Ammon's horn (tissue), 1 donor: ENCODE results near the gene ROR1.
"Not testable (repeated sequence)": the region's sequence is repeated elsewhere in the genome, so short reads cannot be mapped to it uniquely, and the experiment has no call there.

Source experiments
- DNase-seq: peaks from one replicate; pipeline ENCODE4 v3.0.0-alpha.2; 2016; ENCODE audit warnings: low spot score

Gene ROR1

DNA sequence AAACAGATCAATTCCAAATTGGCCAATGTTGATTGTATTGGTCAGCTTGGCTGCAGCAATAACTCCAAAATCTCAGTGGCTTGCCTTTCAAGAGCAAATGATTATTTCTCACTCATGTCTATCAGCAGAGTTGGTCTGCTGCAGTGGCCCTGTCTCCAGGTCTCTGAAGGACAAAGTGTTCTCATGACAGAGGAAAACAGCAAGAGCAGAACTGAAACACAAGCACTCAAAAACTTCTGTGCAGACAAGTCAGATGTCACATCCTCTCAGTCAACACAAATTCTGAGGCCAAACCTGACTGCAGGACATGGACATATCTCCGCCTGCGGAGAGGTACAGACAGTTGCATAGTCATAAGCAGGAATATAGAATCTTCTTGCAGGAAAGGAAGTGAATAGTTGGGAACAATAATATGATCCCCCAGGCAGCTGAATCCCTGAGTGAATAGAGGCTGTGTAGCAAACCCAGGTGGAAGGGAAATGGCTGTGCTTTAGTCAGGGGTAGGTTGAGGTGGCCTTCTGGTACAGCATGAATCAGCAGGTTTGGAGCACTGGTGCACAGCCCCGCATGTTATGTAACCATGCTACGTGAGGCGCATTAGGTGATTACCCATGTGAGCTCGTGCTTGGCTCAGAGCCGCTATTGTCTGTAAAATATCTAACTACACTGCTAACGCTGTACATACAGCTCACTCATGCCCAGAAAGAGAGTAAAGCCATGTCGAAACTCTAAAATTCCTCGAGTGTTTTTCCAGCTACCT lies 412.5 kb downstream of the ROR1 start:
- no peak for DNase-seq

DNA sequence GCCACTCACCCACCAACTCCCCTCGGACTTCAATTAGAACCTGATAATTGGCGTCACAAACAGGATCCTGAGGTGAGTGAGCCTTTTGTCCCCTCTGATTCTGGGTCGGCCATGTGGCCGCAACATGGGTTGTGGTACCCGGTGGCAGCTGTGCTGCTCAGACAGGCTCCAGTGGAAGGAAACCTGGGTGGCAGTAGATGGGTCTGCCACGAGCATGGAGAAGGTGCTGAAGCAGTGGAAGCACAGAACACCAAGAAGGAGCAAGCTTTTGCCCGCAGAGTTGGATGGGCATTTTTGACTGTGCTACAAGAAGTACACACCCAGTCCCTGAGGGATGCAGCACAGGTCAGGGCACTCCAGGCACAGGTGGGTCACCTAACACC lies 413.1 kb downstream of the ROR1 start:
- DNase-seq: no peak

- DNase-seq: no peak
Measured at GRCh38 chr1:64187646-64188045, 413.8 kb downstream of the ROR1 start.

DNA sequence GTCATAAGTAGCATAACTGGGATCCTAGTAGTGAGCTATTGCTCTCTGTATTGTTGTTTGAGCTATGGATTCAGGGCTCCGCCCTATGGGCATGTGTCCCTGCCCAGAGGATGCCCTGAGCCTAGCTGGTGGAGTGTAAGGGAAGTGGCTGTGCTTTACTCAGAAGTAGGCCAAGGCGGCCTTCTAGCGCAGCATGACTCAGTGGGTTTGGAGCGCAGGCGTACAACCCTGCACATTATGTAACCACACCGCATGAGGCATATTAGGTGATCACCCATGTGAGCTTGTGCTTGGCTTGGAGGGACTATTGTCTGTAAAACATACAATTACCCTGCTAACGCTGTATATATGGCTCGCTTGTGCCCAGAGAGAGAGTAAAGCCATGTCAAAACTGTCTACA lies 418.5 kb downstream of the ROR1 start:
- DNase-seq: no peak

DNA sequence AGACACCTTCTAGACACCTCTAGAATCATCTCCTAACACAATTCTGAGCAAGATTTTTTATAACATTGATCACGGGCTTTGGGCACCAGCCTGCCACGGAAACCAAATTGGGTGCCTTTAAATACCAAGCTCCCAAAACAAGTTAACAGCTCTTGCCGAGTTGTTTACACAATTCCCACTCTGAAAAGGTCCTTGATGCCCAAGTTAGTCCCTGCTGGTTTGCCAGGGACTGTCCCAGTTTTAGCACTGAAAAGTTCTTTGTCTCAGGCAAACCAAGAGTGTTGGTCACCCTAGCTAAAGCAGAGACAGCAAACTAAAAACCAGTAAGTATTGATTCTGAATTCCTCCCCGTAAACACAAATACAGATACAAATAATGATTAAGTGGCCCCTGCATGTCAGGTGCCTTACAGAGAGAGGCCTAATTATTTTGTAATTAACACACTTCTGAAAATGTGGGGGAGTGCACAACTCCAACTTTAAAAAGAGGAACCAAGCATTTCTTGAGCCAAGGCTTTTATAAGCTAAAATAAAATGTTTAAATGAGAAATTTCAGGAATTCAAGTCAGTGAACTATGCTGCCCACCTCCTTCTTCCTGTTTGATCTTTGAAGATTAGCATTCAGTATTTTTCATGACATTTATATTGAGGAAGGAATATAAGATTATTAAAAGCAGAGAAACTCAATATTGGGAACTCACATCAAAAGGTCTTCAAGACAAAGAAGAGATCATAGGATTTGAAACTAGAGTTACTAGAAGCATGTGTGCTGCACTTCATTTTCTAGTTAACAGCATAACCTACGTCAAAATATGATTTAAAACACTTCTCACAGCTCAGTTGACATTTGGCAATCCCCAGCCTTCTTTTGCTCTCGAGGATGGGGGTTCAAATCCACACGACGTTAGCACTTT lies 420.6 kb downstream of the ROR1 start:
- DNase-seq: peak; percentile 35

DNA sequence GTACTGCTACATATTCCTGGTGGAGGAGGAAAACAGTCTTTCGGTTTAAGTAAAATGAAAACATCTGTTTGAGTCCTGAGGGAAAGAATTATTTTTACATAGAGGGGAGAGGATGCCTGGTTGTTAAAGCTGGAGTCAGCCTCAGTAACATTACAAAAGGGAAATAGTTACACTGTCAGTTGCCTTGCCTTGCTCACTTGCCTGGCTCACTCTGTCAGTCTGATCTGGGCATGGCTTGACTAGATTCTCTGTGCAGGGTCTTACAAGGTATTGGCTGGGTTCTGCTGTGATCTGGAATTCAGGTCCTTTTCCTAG lies 421.2 kb downstream of the ROR1 start:
- no peak for DNase-seq

DNA sequence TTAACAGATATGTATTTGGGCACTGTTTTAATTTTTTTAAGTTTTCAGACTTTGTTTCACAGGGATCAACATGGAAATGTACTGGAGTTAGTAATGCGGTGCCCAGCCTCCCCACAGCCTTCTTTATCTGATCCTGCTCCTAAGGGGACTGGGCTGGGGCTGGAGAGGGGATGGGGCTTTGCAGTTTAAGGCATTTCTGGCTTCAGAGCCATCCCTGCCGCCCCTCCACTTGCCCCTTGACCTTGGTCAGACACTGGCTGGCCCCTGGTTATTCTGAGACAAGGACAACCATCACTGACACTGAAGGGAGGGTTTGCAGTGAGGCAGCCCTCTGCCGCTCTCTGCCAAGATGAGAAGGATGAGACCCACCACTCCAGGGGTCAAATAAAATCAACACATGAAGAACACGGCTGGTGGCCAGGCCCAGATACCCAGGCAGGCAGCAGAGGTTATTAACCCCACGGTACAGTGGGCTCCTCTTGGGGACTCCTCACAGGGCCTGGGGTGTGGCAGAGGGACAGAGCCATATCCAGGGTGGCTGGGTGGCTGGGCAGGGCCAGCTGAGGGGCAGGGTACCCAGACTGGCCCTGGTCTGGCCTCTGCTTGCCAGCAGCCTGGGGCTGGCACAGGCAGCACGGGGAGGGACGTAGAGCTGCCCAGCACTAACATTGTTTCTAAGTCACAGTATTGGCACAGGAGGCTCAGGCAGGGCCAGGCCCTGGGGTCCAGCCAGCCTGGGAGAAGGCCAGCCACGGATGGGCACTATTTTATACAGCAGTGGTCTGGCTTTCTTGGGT lies 422.5 kb downstream of the ROR1 start:
- DNase-seq: peak; percentile 64

DNA sequence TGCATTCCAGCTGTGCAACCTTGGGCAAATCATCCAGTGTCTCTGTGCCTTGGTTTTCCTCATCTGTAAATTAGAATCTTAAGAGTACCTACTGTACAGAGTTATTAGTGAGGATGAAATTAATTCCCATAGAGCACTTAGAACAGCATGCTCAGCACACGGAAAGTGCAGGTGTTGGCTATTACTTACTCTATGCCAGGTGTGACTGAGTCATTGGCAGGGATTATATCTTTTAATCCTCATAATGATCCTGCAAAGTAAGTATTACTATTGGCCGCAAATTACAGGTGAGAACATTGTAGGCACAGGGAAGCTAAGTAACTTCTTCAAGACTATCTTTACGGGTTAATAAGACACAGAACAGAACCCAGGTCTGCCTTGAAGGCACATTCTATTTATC lies 423.3 kb downstream of the ROR1 start:
- no peak for DNase-seq

- DNase-seq: no peak
Measured at GRCh38 chr1:64199154-64199553, 425.3 kb downstream of the ROR1 start.

DNA sequence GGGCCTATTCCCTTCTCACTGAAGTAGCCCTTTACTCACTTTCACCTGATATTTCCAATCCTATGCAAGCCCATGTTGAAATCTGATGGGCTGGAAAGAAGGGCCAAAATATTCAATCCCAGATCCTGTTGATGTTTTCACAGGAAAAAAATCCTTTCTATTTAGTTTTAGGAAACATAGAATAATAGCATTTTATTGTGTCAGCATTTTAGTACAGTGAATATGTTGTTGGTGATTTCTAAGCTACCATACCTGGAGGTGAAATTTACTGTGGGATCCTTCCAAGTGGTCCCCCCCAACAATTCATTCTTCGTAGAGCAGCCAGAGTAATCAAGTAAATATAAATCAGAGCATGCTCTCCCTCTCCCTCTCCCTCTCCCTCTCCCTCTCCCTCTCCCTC lies 426.2 kb downstream of the ROR1 start:
- no peak for DNase-seq

- DNase-seq: no peak
Measured at GRCh38 chr1:64203420-64203819, 429.6 kb downstream of the ROR1 start, which contains the start of gene UBE2U. TSS of gene UBE2U (plus strand) at chr1:64203623. CDS start at chr1:64204051, 428 bp downstream.

DNA sequence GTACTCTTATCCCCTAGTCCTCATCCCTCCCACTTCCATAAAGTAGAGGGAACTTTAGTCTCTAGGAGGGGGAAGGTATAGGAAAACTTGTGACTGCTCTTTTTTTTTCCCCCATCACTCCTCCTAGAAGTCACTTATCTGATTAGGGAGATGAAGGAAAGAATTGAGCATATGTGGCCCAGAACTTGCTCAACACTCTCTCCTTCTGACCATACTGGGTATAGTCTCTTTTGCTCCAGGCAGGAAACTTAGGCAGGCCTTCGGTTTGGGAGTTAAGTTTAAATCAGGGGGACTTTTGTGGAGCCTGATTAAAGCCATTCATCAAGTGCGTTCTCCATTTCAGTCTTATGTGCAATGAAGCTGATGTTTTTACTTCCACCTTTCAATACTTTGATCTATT lies 435.4 kb downstream of the ROR1 start:
- no peak for DNase-seq

DNA sequence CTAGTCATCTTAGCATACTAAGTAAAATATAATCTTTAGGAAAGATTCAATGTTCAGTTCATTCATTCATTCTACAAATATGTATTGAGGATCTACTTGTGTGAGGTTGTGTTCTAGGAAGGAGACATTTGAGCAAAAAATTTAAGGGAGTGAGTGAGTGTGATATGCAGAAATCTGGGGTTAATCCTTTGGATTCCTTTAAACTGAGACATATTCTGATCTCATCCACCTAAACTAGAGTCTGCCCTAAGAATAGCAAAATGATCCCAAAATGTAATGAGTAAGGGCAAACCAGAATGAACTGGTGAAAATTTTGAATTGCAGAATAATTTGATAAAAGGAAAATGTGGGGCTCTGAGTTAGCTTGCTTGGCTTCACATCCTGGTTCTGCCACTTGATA lies 438.2 kb downstream of the ROR1 start:
- no peak for DNase-seq

DNA sequence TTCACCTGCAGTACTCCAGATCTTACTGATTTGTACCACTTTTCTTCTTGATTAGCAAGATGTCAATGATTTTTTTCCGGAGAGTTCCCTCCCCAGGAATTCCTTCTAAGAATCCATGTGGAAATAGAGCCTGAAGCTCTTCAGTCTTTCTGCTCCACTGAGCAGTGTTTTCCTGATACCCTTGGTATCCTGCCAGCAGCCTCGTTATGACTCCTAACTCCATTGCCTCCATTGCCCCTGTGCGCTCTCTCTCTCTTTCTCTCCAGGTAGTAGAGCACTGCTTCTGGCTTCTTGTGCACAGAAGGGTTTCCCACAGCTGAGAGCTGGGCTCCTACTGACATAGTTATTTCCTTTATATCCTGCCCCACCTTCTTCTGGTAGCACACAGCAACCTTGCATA lies 441.8 kb downstream of the ROR1 start:
- DNase-seq: no peak

- DNase-seq: no peak
Measured at GRCh38 chr1:64220241-64220640, 446.4 kb downstream of the ROR1 start.

GRCh38 chr1:64223329-64224151 lies 449.7 kb downstream of the ROR1 start:
- DNase-seq: no peak

DNA sequence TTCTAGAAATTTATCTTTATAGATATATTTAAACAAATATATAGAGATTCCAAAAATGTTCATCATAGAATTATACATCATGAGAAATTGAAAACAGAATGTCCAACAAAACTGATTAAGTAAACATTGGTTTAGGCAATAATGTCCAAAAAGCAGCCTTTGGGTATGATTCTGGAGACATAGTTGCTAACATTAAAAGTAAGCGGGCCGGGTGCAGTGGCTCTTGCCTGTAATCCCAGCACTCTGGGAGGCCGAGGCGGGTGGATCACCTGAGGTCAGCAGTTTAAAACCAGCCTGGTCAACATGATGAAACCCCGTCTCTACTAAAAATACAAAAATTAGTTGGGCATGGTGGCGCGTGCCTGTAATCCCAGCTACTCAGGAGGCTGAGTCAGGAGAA lies 450.4 kb downstream of the ROR1 start:
- not testable (repeated sequence) for DNase-seq

GRCh38 chr1:64228167-64228957 lies 454.5 kb downstream of the ROR1 start:
- no peak for DNase-seq

DNA sequence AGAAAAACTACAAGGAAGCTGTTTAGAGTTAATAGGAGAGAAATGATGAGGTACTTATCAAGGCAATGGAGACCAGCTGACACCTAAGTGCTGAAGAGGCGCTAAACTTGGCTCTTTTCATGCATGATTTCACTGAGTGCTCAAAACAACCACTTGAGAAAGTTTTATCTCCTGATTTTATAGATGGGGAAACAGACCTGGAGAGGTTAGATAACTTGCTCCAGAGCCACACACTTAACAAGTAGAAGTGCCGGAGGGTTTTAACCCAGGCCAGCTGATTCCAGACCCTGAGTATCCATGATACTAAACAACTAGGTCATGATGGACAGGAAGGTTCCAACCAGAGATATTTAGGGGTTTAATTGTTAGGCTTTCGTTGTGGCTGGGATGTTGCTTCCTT lies 455.5 kb downstream of the ROR1 start:
- DNase-seq: no peak
